Measurements from ENCODE around the gene BLVRA.
A peak's percentile ranks its signal among the peaks of the same experiment; 100 is the strongest.
"Not testable (repeated sequence)": the region's sequence is repeated elsewhere in the genome, so short reads cannot be mapped to it uniquely, and the experiment has no call there.

Gene BLVRA, protein sequence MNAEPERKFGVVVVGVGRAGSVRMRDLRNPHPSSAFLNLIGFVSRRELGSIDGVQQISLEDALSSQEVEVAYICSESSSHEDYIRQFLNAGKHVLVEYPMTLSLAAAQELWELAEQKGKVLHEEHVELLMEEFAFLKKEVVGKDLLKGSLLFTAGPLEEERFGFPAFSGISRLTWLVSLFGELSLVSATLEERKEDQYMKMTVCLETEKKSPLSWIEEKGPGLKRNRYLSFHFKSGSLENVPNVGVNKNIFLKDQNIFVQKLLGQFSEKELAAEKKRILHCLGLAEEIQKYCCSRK

GRCh38 chr7:43758029-43758821 is at the start of gene BLVRA:
Gene BLVRA (plus strand): TSS chr7:43758680. CDS start chr7:43771159, 12,479 bp downstream.
- Histone ChIP-seq H3K4me1 (ENCODE audit: control insufficient read depth, insufficient read depth, low read length) (peaks cover 3% of the 10 kb centered on the region), H3K9ac (ENCODE audit: low read length) (peak within 1 kb of the TSS; percentile 54), H3K27ac (ENCODE audit: low read depth, low read length) (peak within 1 kb of the TSS; percentile 74)

DNA sequence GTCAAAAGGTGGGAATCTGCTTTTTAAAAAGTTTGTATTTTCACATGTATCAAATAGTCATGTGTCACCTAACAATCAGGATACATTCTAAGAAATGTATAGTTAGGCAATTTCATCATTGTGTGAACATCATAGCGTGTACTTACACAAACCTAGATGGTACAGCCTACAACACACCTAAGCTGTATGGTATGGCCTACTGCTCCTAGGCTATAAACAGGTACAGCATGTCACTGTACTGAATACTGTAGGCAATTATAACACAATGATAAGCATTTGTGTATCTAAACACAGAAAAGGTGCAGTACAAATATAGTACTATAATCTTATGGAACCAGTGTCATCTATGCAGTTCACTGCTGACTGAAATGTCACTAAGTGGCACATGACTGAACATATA is 47.0 kb upstream of the BLVRA start:
- no peaks in the 10 kb centered on the region for H3K27me3 ChIP-seq (ENCODE audit: control insufficient read depth, insufficient read depth, low read length)
- no peak overlapping the region for H3K4me3 ChIP-seq (ENCODE audit: low read length)
- H3K4me1 ChIP-seq (ENCODE audit: control insufficient read depth, insufficient read depth, low read length) = no peaks in the 10 kb centered on the region
- H3K36me3 ChIP-seq (ENCODE audit: control insufficient read depth, insufficient read depth, low read length) = no peaks in the 10 kb centered on the region
- H3K27ac ChIP-seq (ENCODE audit: low read depth, low read length) = no peak overlapping the region
- no peak overlapping the region for H3K9ac ChIP-seq (ENCODE audit: low read length)

More at GRCh38 chr7:43758029-43758821, at the start of gene BLVRA:
- Histone ChIP-seq H3K27me3 (ENCODE audit: control insufficient read depth, insufficient read depth, low read length) (no peaks in the 10 kb centered on the region), H3K4me3 (ENCODE audit: low read length) (peak within 1 kb of the TSS; percentile 77), H3K36me3 (ENCODE audit: control insufficient read depth, insufficient read depth, low read length) (no peaks in the 10 kb centered on the region)

DNA sequence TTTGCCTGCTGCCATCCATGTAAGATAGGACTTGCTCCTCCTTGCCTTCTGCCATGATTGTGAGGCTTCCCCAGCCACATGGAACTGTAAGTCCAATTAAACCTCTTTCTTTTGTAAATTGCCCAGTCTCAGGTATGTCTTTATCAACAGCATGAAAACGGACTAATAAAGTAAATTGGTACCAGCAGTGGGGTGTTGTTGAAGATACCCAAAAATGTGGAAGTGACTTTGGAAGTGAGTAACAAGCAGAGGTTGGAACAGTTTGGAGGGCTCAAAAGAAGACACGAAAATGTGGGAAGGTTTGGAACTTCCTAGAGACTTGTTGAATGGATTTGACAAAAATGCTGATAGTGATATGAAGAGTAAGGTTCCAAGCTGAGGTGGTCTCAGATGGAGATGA is 42.5 kb upstream of the BLVRA start:
- H3K4me3 ChIP-seq (ENCODE audit: low read length); H3K9ac ChIP-seq (ENCODE audit: low read length); H3K27ac ChIP-seq (ENCODE audit: low read depth, low read length); H3K36me3 ChIP-seq (ENCODE audit: control insufficient read depth, insufficient read depth, low read length); H3K4me1 ChIP-seq (ENCODE audit: control insufficient read depth, insufficient read depth, low read length); H3K27me3 ChIP-seq (ENCODE audit: control insufficient read depth, insufficient read depth, low read length): not testable (repeated sequence)

- H3K27ac ChIP-seq (ENCODE audit: low read depth, low read length) = no peak overlapping the region
- no peaks in the 10 kb centered on the region for H3K4me1 ChIP-seq (ENCODE audit: control insufficient read depth, insufficient read depth, low read length)
- H3K4me3 ChIP-seq (ENCODE audit: low read length) = no peak overlapping the region
- no peaks in the 10 kb centered on the region for H3K36me3 ChIP-seq (ENCODE audit: control insufficient read depth, insufficient read depth, low read length)
- H3K27me3 ChIP-seq (ENCODE audit: control insufficient read depth, insufficient read depth, low read length) = no peaks in the 10 kb centered on the region
- H3K9ac ChIP-seq (ENCODE audit: low read length) = no peak overlapping the region
Observed at GRCh38 chr7:43716598-43716997, 41.9 kb upstream of the BLVRA start.

- Histone ChIP-seq H3K9ac (ENCODE audit: low read length) (no peak overlapping the region), H3K4me3 (ENCODE audit: low read length) (no peak overlapping the region), H3K27ac (ENCODE audit: low read depth, low read length) (no peak overlapping the region), H3K4me1 (ENCODE audit: control insufficient read depth, insufficient read depth, low read length) (peaks cover 4% of the 10 kb centered on the region), H3K36me3 (ENCODE audit: control insufficient read depth, insufficient read depth, low read length) (no peaks in the 10 kb centered on the region), H3K27me3 (ENCODE audit: control insufficient read depth, insufficient read depth, low read length) (no peaks in the 10 kb centered on the region)
Observed at GRCh38 chr7:43721193-43721806, 37.2 kb upstream of the BLVRA start.

- H3K27me3 ChIP-seq (ENCODE audit: control insufficient read depth, insufficient read depth, low read length) = no peaks in the 10 kb centered on the region
- no peaks in the 10 kb centered on the region for H3K36me3 ChIP-seq (ENCODE audit: control insufficient read depth, insufficient read depth, low read length)
- H3K4me1 ChIP-seq (ENCODE audit: control insufficient read depth, insufficient read depth, low read length) = peaks cover 4% of the 10 kb centered on the region
- H3K4me3 ChIP-seq (ENCODE audit: low read length) = no peak overlapping the region
- H3K27ac ChIP-seq (ENCODE audit: low read depth, low read length) = no peak overlapping the region
- H3K9ac ChIP-seq (ENCODE audit: low read length) = no peak overlapping the region
Observed at GRCh38 chr7:43723007-43723341, 35.5 kb upstream of the BLVRA start.

DNA sequence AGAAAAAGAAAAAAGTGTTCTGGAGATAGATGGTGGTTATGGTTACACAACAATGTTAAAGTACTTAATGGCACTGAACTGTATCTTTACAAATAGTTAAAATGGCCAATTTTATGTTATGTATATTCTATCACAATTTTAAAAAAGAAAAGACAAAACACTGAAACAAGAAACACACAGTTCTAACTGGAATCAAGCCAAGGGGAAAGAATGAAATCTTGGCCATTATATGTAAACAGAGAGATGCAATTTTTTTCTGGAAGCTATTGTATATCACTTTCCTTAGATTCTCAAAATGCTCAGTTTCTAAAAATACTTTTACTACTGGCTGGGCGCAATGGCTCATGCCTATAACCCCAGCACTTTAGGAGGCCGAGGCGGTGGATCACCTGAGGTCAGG is 33.2 kb upstream of the BLVRA start:
- Histone ChIP-seq H3K27ac (ENCODE audit: low read depth, low read length) (no peak overlapping the region), H3K9ac (ENCODE audit: low read length) (no peak overlapping the region), H3K27me3 (ENCODE audit: control insufficient read depth, insufficient read depth, low read length) (no peaks in the 10 kb centered on the region), H3K4me3 (ENCODE audit: low read length) (no peak overlapping the region), H3K36me3 (ENCODE audit: control insufficient read depth, insufficient read depth, low read length) (no peaks in the 10 kb centered on the region), H3K4me1 (ENCODE audit: control insufficient read depth, insufficient read depth, low read length) (peaks cover 8% of the 10 kb centered on the region)

GRCh38 chr7:43726466-43726865 is 32.0 kb upstream of the BLVRA start:
- H3K27ac ChIP-seq (ENCODE audit: low read depth, low read length) = no peak overlapping the region

DNA sequence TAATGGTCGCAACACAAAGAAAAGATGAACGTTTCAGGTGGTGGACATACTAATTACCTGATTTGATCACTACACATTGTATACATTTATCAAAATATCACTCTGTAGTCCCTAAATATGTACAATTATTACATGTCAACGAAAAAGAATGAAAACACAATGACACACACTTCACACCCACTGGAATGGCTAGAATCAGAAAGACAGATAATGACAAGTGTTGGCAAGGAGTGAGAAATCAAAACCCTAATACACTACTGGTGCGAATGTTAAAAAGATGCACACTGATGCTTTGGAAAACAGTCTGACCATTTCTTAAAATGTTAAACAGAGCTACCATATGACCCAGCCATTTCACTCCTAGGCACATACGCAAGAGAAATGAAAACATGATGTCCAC is 31.5 kb upstream of the BLVRA start:
- H3K36me3 ChIP-seq (ENCODE audit: control insufficient read depth, insufficient read depth, low read length) = no peaks in the 10 kb centered on the region
- H3K4me3 ChIP-seq (ENCODE audit: low read length) = no peak overlapping the region
- H3K9ac ChIP-seq (ENCODE audit: low read length) = no peak overlapping the region
- no peak overlapping the region for H3K27ac ChIP-seq (ENCODE audit: low read depth, low read length)
- H3K4me1 ChIP-seq (ENCODE audit: control insufficient read depth, insufficient read depth, low read length) = peaks cover 8% of the 10 kb centered on the region
- no peaks in the 10 kb centered on the region for H3K27me3 ChIP-seq (ENCODE audit: control insufficient read depth, insufficient read depth, low read length)

More at GRCh38 chr7:43726466-43726865, 32.0 kb upstream of the BLVRA start:
- no peaks in the 10 kb centered on the region for H3K36me3 ChIP-seq (ENCODE audit: control insufficient read depth, insufficient read depth, low read length)
- H3K4me3 ChIP-seq (ENCODE audit: low read length) = no peak overlapping the region
- peaks cover 8% of the 10 kb centered on the region for H3K4me1 ChIP-seq (ENCODE audit: control insufficient read depth, insufficient read depth, low read length)
- no peak overlapping the region for H3K9ac ChIP-seq (ENCODE audit: low read length)
- no peaks in the 10 kb centered on the region for H3K27me3 ChIP-seq (ENCODE audit: control insufficient read depth, insufficient read depth, low read length)

DNA sequence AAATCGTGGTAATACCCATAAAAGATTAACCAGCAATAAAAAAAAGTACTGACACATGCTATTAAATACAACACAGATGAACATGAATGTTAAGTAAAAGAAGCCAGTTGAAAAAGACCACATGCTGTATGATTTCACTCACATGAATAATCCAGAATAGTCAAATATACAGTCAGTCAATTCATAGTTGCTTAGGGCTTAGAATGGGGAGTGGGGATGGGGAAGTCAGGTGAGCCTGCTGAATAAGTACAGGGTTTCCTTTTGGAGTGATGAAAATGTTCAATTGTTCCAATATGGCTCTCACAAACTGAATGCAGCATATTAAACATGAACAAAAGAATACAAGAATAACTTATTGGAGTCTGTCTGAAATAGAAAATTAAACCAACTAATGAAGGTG is 31.0 kb upstream of the BLVRA start:
- peaks cover 8% of the 10 kb centered on the region for H3K4me1 ChIP-seq (ENCODE audit: control insufficient read depth, insufficient read depth, low read length)
- no peak overlapping the region for H3K4me3 ChIP-seq (ENCODE audit: low read length)
- no peaks in the 10 kb centered on the region for H3K36me3 ChIP-seq (ENCODE audit: control insufficient read depth, insufficient read depth, low read length)
- H3K27ac ChIP-seq (ENCODE audit: low read depth, low read length) = no peak overlapping the region
- H3K27me3 ChIP-seq (ENCODE audit: control insufficient read depth, insufficient read depth, low read length) = no peaks in the 10 kb centered on the region
- H3K9ac ChIP-seq (ENCODE audit: low read length) = no peak overlapping the region

DNA sequence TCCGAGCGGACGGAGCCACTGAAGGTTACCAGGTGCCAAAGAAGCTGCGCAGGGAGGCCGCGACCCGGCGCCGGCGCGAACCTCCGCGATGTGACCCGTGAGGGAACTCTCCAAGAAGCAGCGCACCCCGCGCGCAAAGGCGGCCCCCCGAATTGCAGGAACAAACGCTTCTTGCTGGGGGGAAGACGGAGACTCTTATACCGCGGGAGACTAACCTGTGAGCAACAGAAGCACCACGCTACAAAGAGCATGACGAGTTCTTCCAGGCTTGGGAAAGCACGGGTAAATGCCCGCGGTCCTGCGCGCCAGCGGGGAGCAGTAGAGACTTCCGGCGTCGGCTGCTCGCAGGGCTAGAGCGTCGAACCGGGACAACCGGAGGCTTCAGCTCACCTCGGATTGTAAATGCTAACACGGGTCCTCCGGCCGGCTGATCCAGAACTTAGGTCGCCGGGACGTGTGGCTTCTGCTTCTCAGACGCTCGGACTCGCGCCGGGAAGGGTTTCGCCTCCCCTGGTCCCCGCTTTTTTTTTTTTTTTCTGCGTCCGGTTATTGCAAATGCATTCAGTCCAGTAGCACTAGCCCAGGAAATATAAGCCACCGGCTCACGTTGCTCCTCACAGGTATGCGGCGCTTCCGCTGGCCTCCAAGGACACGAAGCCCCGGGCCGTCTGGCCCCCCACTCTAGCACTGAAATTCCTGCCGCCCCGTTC is 29.1 kb upstream of the BLVRA start, which contains the start of gene COA1:
TSS of gene COA1 (minus strand) at position 310 of the 710 bp plus-strand sequence. CDS start 80,909 bp downstream, outside the sequence.
- Histone ChIP-seq H3K9ac (ENCODE audit: low read length) (peak within 1 kb of the TSS; percentile 77), H3K27ac (ENCODE audit: low read depth, low read length) (peak within 1 kb of the TSS; percentile 81), H3K27me3 (ENCODE audit: control insufficient read depth, insufficient read depth, low read length) (no peaks in the 10 kb centered on the region), H3K4me3 (ENCODE audit: low read length) (peak within 1 kb of the TSS; percentile 73), H3K36me3 (ENCODE audit: control insufficient read depth, insufficient read depth, low read length) (no peaks in the 10 kb centered on the region), H3K4me1 (ENCODE audit: control insufficient read depth, insufficient read depth, low read length) (peaks cover 8% of the 10 kb centered on the region)

DNA sequence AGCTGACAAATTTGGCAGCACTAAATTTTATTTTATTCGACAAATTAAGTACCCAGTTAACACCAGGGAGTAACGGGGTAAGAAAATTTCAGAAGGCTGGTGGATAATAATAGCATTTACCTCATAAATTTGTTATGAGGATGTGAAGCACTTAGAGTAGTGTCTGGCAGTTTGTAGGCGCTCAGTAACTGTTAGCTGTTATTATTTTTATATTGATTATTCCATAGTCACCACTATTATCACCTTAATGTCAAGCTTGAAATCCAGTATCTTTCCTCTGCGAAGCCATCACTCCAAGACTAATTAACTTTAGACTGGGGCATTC is 28.6 kb upstream of the BLVRA start:
- Histone ChIP-seq H3K36me3 (ENCODE audit: control insufficient read depth, insufficient read depth, low read length) (no peaks in the 10 kb centered on the region), H3K4me3 (ENCODE audit: low read length) (peak overlapping the region; percentile 73), H3K9ac (ENCODE audit: low read length) (no peak overlapping the region), H3K27me3 (ENCODE audit: control insufficient read depth, insufficient read depth, low read length) (no peaks in the 10 kb centered on the region), H3K4me1 (ENCODE audit: control insufficient read depth, insufficient read depth, low read length) (peaks cover 4% of the 10 kb centered on the region), H3K27ac (ENCODE audit: low read depth, low read length) (peak overlapping the region; percentile 81)

Data from rectal smooth muscle tissue (tissue), 1 donor.